T-helper 9 cell (primary cell): ENCODE data around the gene STXBP3.

Experiments
- DNase-seq: peaks from one replicate; pipeline ENCODE4 v3.0.0-alpha.2; 2020

STXBP3 gene

GRCh38 chr1:108811611-108812010 is 65.1 kb downstream of the STXBP3 start:
- DNase-seq = no peak

- no peak for DNase-seq
Observed at GRCh38 chr1:108813326-108813725, 66.9 kb downstream of the STXBP3 start.

GRCh38 chr1:108814343-108815125 is 68.1 kb downstream of the STXBP3 start:
- DNase-seq = no peak

- no peak for DNase-seq
Observed at GRCh38 chr1:108815566-108815965, 69.1 kb downstream of the STXBP3 start.

GRCh38 chr1:108816049-108816893 is 69.8 kb downstream of the STXBP3 start:
- DNase-seq = no peak

- no peak for DNase-seq
Observed at GRCh38 chr1:108817016-108817415, 70.5 kb downstream of the STXBP3 start.

GRCh38 chr1:108817811-108818210 is 71.3 kb downstream of the STXBP3 start:
- DNase-seq = no peak

- DNase-seq = no peak
Observed at GRCh38 chr1:108819878-108820277, 73.4 kb downstream of the STXBP3 start.

- no peak for DNase-seq
Observed at GRCh38 chr1:108823632-108824031, 77.2 kb downstream of the STXBP3 start.

- no peak for DNase-seq
Observed at GRCh38 chr1:108824051-108824450, 77.6 kb downstream of the STXBP3 start.

- DNase-seq = no peak
Observed at GRCh38 chr1:108826081-108826635, 79.7 kb downstream of the STXBP3 start.

GRCh38 chr1:108828074-108828961 is 81.8 kb downstream of the STXBP3 start:
- DNase-seq = peak; percentile 66

GRCh38 chr1:108829498-108829916 is 83.0 kb downstream of the STXBP3 start:
- no peak for DNase-seq

GRCh38 chr1:108830119-108831008 is 83.9 kb downstream of the STXBP3 start:
- DNase-seq = no peak

- DNase-seq = no peak
Observed at GRCh38 chr1:108831225-108831624, 84.8 kb downstream of the STXBP3 start.

- DNase-seq = no peak
Observed at GRCh38 chr1:108832929-108833328, 86.5 kb downstream of the STXBP3 start.

GRCh38 chr1:108841703-108842102 is 95.2 kb downstream of the STXBP3 start:
- DNase-seq = no peak

GRCh38 chr1:108842525-108843181 is 96.2 kb downstream of the STXBP3 start:
- no peak for DNase-seq

GRCh38 chr1:108843390-108844137 is 97.1 kb downstream of the STXBP3 start:
- no peak for DNase-seq

GRCh38 chr1:108845446-108845845 is 99.0 kb downstream of the STXBP3 start:
- no peak for DNase-seq
